Mesenchymal stem cell (in vitro differentiated cells and primary cell): ENCODE data around the gene INAFM2.
A peak's percentile ranks its signal among the peaks of the same experiment; 100 is the strongest.

ENCODE experiments used
- DNase-seq: peaks from one replicate; pipeline ENCODE4 v3.0.0-alpha.2; 2013
- H2AFZ ChIP-seq: one replicate; pipeline ENCODE4 v1.6.1; 2013; ENCODE audit warnings: low read depth, mild to moderate bottlenecking, control low read depth, inconsistent platforms, low read length, moderate library complexity
- H2AK5ac ChIP-seq: 2 replicates; pipeline ENCODE4 v1.6.1; 2013; ENCODE audit warnings: low read length, moderate library complexity, mild to moderate bottlenecking, inconsistent platforms; ENCODE audit not compliant: severe bottlenecking
- H2BK120ac ChIP-seq: one replicate; pipeline ENCODE4 v1.6.1; 2013; ENCODE audit warnings: low read depth, mild to moderate bottlenecking, inconsistent platforms, low read length, moderate library complexity
- H2BK12ac ChIP-seq, 2 experiments: one replicate each; pipeline ENCODE4 v1.6.1; 2013; ENCODE audit warnings: inconsistent platforms in 2 of 2, low read length in 2 of 2, mild to moderate bottlenecking in 2 of 2, moderate library complexity in 2 of 2, control low read depth in 1 of 2
- H2BK15ac ChIP-seq: one replicate; pipeline ENCODE4 v1.6.1; 2013; ENCODE audit warnings: mild to moderate bottlenecking, low read depth, inconsistent platforms; ENCODE audit not compliant: poor library complexity, severe bottlenecking
- H2BK5ac ChIP-seq: 2 replicates; pipeline ENCODE4 v1.6.1; 2013; ENCODE audit warnings: low read depth, mild to moderate bottlenecking, low read length, control low read depth, inconsistent platforms; ENCODE audit not compliant: poor library complexity, severe bottlenecking
- H3K14ac ChIP-seq, 2 experiments: one replicate each; pipeline ENCODE4 v1.6.1; 2013; ENCODE audit warnings: inconsistent platforms in 2 of 2, low read length in 2 of 2, control low read depth in 1 of 2, mild to moderate bottlenecking in 1 of 2, moderate library complexity in 1 of 2
- H3K18ac ChIP-seq, 2 experiments: one replicate each; pipeline ENCODE4 v1.6.1; 2013; ENCODE audit warnings: inconsistent platforms in 2 of 2, low read length in 2 of 2, control low read depth in 1 of 2, low read depth in 1 of 2, mild to moderate bottlenecking in 1 of 2
- H3K23ac ChIP-seq, 2 experiments: one replicate each; pipeline ENCODE4 v1.6.1; 2013; ENCODE audit warnings: inconsistent platforms in 2 of 2, low read length in 2 of 2, mild to moderate bottlenecking in 2 of 2, moderate library complexity in 2 of 2, control low read depth in 1 of 2
- H3K27ac ChIP-seq: 2 replicates; pipeline ENCODE4 v1.5.1; 2013; ENCODE audit warnings: mild to moderate bottlenecking, moderate library complexity, low read length, control low read depth, inconsistent platforms; ENCODE audit not compliant: poor library complexity, severe bottlenecking
- H3K27me3 ChIP-seq, 2 experiments: 2 replicates each; pipeline versions ENCODE4 v1.6.1 to v1.7.0; 2013; ENCODE audit warnings: low read length in 2 of 2, mild to moderate bottlenecking in 2 of 2, moderate library complexity in 2 of 2, control low read depth in 1 of 2, inconsistent platforms in 1 of 2; ENCODE audit not compliant: control insufficient read depth in 1 of 2, insufficient read depth in 1 of 2
- H3K36me3 ChIP-seq, 2 experiments: 2 replicates each; pipeline versions ENCODE4 v1.6.1 to v1.7.0; 2013; ENCODE audit warnings: low read length in 2 of 2, control low read depth in 1 of 2, inconsistent platforms in 1 of 2, low read depth in 1 of 2, mild to moderate bottlenecking in 1 of 2; ENCODE audit not compliant: insufficient read depth in 2 of 2, control insufficient read depth in 1 of 2
- H3K4ac ChIP-seq, 2 experiments: one replicate each; pipeline ENCODE4 v1.6.1; 2013; ENCODE audit warnings: inconsistent platforms in 2 of 2, low read length in 2 of 2, mild to moderate bottlenecking in 2 of 2, moderate library complexity in 2 of 2, control low read depth in 1 of 2, low read depth in 1 of 2
- H3K4me1 ChIP-seq: 2 replicates; pipeline ENCODE4 v1.6.1; 2013; ENCODE audit warnings: low read depth, low read length, control low read depth; ENCODE audit not compliant: control insufficient read depth, insufficient read depth
- H3K4me2 ChIP-seq: 2 replicates; pipeline ENCODE4 v1.6.1; 2013; ENCODE audit warnings: low read length, mild to moderate bottlenecking, inconsistent platforms; ENCODE audit not compliant: poor library complexity, severe bottlenecking
- H3K4me3 ChIP-seq, 2 experiments: 2 replicates each; pipeline versions ENCODE4 v1.5.1 to v1.7.0; 2013; ENCODE audit warnings: low read length in 2 of 2, mild to moderate bottlenecking in 2 of 2, control low read depth in 1 of 2, low read depth in 1 of 2; ENCODE audit not compliant: insufficient read depth in 1 of 2
- H3K79me1 ChIP-seq: replicated peaks from 2 replicates; pipeline ENCODE4 v1.6.1; 2013; ENCODE audit warnings: mild to moderate bottlenecking, control low read depth, low read length, inconsistent platforms; ENCODE audit not compliant: poor library complexity, severe bottlenecking
- H3K9ac ChIP-seq: 2 replicates; pipeline ENCODE4 v1.7.0; 2013; ENCODE audit warnings: mild to moderate bottlenecking, low read length, moderate library complexity
- H3K9me3 ChIP-seq: 2 replicates; pipeline ENCODE4 v1.7.0; 2013; ENCODE audit warnings: mild to moderate bottlenecking, low read length; ENCODE audit not compliant: control insufficient read depth
- H4K8ac ChIP-seq: one replicate; pipeline ENCODE4 v1.6.1; 2013; ENCODE audit warnings: inconsistent platforms, mild to moderate bottlenecking, low read length, moderate library complexity
- H4K91ac ChIP-seq: one replicate; pipeline ENCODE4 v1.6.1; 2013; ENCODE audit warnings: mild to moderate bottlenecking, low read length, inconsistent platforms
- WGBS: methylation state at CpG from one replicate; pipeline ENCODE4 v1.1.7; 2013; ENCODE audit warnings: mixed read lengths; 5-methylcytosine and 5-hydroxymethylcytosine counted together

Gene INAFM2

DNA sequence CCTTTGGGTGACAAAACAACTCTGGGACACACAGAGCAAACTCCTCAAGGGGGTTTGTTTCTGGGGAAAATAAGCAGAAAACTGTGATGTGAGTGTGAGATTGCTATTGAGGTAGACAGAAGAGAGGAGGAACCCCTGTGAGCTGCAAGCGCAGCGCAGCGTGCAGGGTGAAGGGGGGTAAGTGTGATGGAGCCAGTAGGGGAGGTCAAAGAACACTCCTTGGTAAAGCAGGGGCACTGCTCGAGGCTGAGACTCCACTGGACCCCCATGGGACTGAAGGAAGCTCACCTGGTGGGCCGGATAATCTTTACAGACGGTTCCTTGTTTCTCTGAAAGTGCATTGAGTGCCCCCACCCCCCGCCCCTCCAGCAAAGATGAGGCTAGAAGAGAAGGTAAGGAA lies 7.5 kb downstream of the INAFM2 start:
- Histone ChIP-seq H2BK120ac (peak overlapping the region; percentile 6), H3K27me3 (no peaks in the 10 kb centered on the region), H3K4me3 (no peak overlapping the region), H2BK15ac (peak overlapping the region; percentile 53), H3K27ac (no peak overlapping the region), H3K4me1 (peaks cover 51% of the 10 kb centered on the region), H3K4ac (peak overlapping the region in 1 of 2 experiments; percentile 28), H4K8ac (peak overlapping the region; percentile 74), H2AK5ac (no peak overlapping the region), H3K4me2 (no peak overlapping the region), H2BK12ac (peak overlapping the region; percentile 3 to 70), H3K18ac (peak overlapping the region; percentile 37 to 77), H4K91ac (peak overlapping the region; percentile 21), H3K9ac (no peak overlapping the region), H2AFZ (no peak overlapping the region), H3K9me3 (no peaks in the 10 kb centered on the region), H3K36me3 (peaks cover 5 to 30% of the 10 kb centered on the region in 2 experiments), H3K23ac (no peak overlapping the region), H3K79me1 (peaks cover 10% of the 10 kb centered on the region), H3K14ac (no peak overlapping the region), H2BK5ac (no peak overlapping the region)
- no peak for DNase-seq
- 99% methylated on average over 6 of the region's 7 CpGs for WGBS

DNA sequence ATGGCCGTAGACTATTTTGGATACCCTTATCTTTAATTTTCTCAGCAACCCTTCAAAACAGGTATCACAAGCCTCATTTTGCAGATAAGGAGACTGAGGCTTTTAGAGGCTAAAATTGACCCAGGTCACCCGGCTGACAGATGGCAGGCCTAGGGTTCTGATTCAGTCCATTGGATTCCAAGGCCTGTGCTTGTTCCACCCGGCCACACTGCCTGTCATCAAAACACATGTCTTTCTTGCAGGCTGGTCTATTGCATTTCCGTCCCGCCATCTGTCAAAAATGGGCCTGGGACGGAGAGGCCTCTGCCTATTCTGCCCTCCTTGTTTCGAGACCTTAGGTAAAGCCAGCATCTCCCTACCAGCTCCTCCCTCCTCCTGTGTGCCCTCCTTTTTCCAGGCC lies 8.1 kb downstream of the INAFM2 start:
- peak overlapping the region in 1 of 2 experiments; percentile 55 for H3K18ac ChIP-seq
- no peak overlapping the region for H3K4ac ChIP-seq
- 92% methylated on average over 7 of the region's 7 CpGs for WGBS
- no peak overlapping the region for H2BK15ac ChIP-seq
- peaks cover 57% of the 10 kb centered on the region for H3K4me1 ChIP-seq
- H3K9ac ChIP-seq = no peak overlapping the region
- peaks cover 16% of the 10 kb centered on the region for H3K79me1 ChIP-seq
- H2AFZ ChIP-seq = no peak overlapping the region
- H2BK12ac ChIP-seq = peak overlapping the region in 1 of 2 experiments; percentile 4
- H2BK5ac ChIP-seq = no peak overlapping the region
- H4K8ac ChIP-seq = no peak overlapping the region
- H3K23ac ChIP-seq = no peak overlapping the region
- H4K91ac ChIP-seq = no peak overlapping the region
- no peak overlapping the region for H3K4me3 ChIP-seq
- H3K36me3 ChIP-seq = peaks cover 8 to 36% of the 10 kb centered on the region in 2 experiments
- DNase-seq = no peak
- no peak overlapping the region for H3K4me2 ChIP-seq
- H2BK120ac ChIP-seq = no peak overlapping the region
- H2AK5ac ChIP-seq = peak overlapping the region; percentile 62
- H3K14ac ChIP-seq = no peak overlapping the region
- H3K27ac ChIP-seq = no peak overlapping the region
- H3K27me3 ChIP-seq = no peaks in the 10 kb centered on the region
- H3K9me3 ChIP-seq = no peaks in the 10 kb centered on the region

DNA sequence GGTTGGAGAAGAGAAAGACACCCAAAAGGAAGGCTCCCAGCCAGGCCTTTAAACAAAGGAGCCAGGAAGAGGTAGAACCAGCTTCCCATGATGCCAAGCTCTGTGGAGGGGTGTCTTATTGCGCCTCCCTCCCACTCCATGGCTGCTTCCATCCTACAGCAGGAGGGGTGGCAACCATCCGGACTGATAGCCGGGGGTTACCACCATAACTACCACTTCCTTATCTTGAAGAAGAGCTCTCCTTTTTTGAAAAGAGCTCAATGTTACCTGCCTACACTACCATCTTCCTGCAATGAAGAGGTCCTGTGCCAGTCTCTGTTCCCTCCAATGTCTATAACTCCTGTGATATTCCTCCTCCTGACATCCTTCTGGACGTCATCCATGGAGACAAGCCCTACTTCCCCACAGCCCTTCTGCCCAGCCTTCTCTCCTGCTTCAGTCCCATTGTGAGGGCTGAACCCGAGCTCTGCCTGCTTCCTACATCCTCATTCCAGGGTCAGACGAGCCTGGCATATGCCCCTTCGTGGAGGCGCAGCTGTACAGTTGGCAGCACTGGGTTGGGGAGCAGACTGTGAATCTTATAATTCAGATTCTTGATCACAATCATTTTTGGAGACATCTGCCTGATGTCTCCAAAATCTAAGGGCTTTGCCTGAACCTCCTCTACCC lies 8.8 kb downstream of the INAFM2 start:
- DNase-seq = no peak
- H3K23ac ChIP-seq = peak overlapping the region in 1 of 2 experiments; percentile 19
- 87% methylated on average over 8 of the region's 8 CpGs for WGBS

DNA sequence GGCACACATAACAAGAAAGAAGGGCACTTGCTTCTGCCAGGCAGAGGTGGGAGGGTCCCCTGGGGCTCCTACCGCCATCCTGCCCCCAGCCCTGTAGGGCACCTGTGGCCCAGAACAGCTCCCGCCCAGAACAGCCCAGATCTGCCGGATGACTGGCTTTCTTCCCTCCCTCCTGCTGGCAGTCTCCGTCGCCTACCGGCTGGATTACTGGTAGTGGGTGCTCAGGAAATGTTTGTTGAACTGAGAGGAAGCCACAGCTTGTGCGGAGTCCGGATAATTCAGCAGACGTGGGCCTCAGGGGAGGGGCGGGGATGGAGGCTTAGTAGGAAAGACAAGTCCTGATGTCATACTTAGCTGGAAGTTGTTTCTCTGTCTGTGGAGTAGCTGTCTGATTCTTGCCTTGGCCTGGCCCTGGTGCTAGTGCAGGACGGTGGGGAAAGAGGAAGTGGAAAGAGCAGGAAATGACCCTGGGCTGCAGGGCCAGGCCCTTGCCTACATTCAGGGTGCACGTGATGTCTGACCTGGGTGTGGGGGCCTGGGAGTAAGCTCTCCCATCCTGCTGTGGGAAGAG lies 10.5 kb downstream of the INAFM2 start:
- H4K8ac ChIP-seq = peak overlapping the region; percentile 77
- H3K4ac ChIP-seq = peak overlapping the region; percentile 79 to 96
- no peak overlapping the region for H3K4me2 ChIP-seq
- DNase-seq = peak; percentile 96
- peak overlapping the region; percentile 87 to 97 for H3K18ac ChIP-seq
- no peaks in the 10 kb centered on the region for H3K9me3 ChIP-seq
- H4K91ac ChIP-seq = peak overlapping the region; percentile 85
- H2AFZ ChIP-seq = no peak overlapping the region
- 7% methylated on average over 12 of the region's 12 CpGs for WGBS
- peak overlapping the region; percentile 70 to 84 for H2BK12ac ChIP-seq
- H2BK15ac ChIP-seq = peak overlapping the region; percentile 68
- peak overlapping the region; percentile 94 for H2BK120ac ChIP-seq
- H2BK5ac ChIP-seq = no peak overlapping the region
- peaks cover 9 to 46% of the 10 kb centered on the region in 2 experiments for H3K36me3 ChIP-seq
- peak overlapping the region; percentile 28 for H2AK5ac ChIP-seq
- peaks cover 26% of the 10 kb centered on the region for H3K79me1 ChIP-seq
- no peak overlapping the region for H3K23ac ChIP-seq
- H3K27ac ChIP-seq = peak overlapping the region; percentile 76
- peaks cover 66% of the 10 kb centered on the region for H3K4me1 ChIP-seq
- H3K27me3 ChIP-seq = no peaks in the 10 kb centered on the region
- peak overlapping the region; percentile 41 for H3K9ac ChIP-seq
- no peak overlapping the region for H3K14ac ChIP-seq
- H3K4me3 ChIP-seq = peak overlapping the region in 1 of 2 experiments; percentile 21

More for the DNA sequence above, 8.8 kb downstream of the INAFM2 start:
- Histone ChIP-seq H4K91ac (peak overlapping the region; percentile 64), H3K36me3 (peaks cover 9 to 42% of the 10 kb centered on the region in 2 experiments), H2AFZ (no peak overlapping the region), H3K4ac (peak overlapping the region in 1 of 2 experiments; percentile 73), H3K79me1 (peaks cover 21% of the 10 kb centered on the region), H3K27me3 (no peaks in the 10 kb centered on the region), H3K27ac (no peak overlapping the region), H3K9ac (no peak overlapping the region), H3K4me1 (peaks cover 55% of the 10 kb centered on the region), H3K14ac (peak overlapping the region in 1 of 2 experiments; percentile 84), H3K18ac (peak overlapping the region in 1 of 2 experiments; percentile 85), H2AK5ac (peak overlapping the region; percentile 62), H3K4me2 (no peak overlapping the region), H2BK5ac (no peak overlapping the region), H2BK120ac (no peak overlapping the region), H3K4me3 (no peak overlapping the region), H3K9me3 (no peaks in the 10 kb centered on the region), H2BK15ac (peak overlapping the region; percentile 71), H4K8ac (peak overlapping the region; percentile 78), H2BK12ac (peak overlapping the region; percentile 85 to 91)
